Stomach smooth muscle (tissue), 2 donors: ENCODE results near the gene GPR157.
A peak's percentile ranks its signal among the peaks of the same experiment; 100 is the strongest.
"Not testable (repeated sequence)": the region's sequence is repeated elsewhere in the genome, so short reads cannot be mapped to it uniquely, and the experiment has no call there.

Experiments used
- H3K27ac ChIP-seq: one replicate; pipeline ENCODE4 v1.7.0; 2013; ENCODE audit warnings: mild to moderate bottlenecking, low read length, inconsistent platforms
- H3K27me3 ChIP-seq, 2 donors: one replicate each; pipeline ENCODE4 v1.7.0; 2013; ENCODE audit warnings: low read length in 2 of 2; ENCODE audit not compliant: insufficient read depth in 2 of 2, control insufficient read depth in 1 of 2
- H3K36me3 ChIP-seq, 2 donors: one replicate each; pipeline ENCODE4 v1.7.0; 2013; ENCODE audit warnings: low read length in 2 of 2; ENCODE audit not compliant: control insufficient read depth in 2 of 2, insufficient read depth in 2 of 2
- H3K4me1 ChIP-seq: one replicate; pipeline ENCODE4 v1.7.0; 2013; ENCODE audit warnings: low read length; ENCODE audit not compliant: control insufficient read depth, insufficient read depth
- H3K4me3 ChIP-seq, 2 donors: one replicate each; pipeline ENCODE4 v1.7.0; 2013; ENCODE audit warnings: low read length in 2 of 2
- H3K9ac ChIP-seq, 2 donors: one replicate each; pipeline ENCODE4 v1.7.0; 2013; ENCODE audit warnings: low read length in 2 of 2, mild to moderate bottlenecking in 1 of 2
- H3K9me3 ChIP-seq, 2 donors: one replicate each; pipeline ENCODE4 v1.7.0; 2013; ENCODE audit warnings: low read length in 2 of 2; ENCODE audit not compliant: control insufficient read depth in 2 of 2
- donor health status: healthy.
- donor health status: Pancreatic carcinoma.

Gene GPR157

GRCh38 chr1:9146156-9146555 lies 17.3 kb upstream of the GPR157 start:
- no peak overlapping the region for H3K27ac ChIP-seq

GRCh38 chr1:9145714-9146113 lies 16.8 kb upstream of the GPR157 start:
- Histone ChIP-seq H3K36me3 (peaks cover 0 to 2% of the 10 kb centered on the region in 2 donors), H3K27ac (no peak overlapping the region), H3K27me3 (no peaks in the 10 kb centered on the region), H3K4me3 (no peak overlapping the region), H3K9ac (no peak overlapping the region), H3K9me3 (no peaks in the 10 kb centered on the region), H3K4me1 (peaks cover 12% of the 10 kb centered on the region)

More at GRCh38 chr1:9146156-9146555, 17.3 kb upstream of the GPR157 start:
- H3K4me1 ChIP-seq = peaks cover 12% of the 10 kb centered on the region
- H3K9me3 ChIP-seq = no peaks in the 10 kb centered on the region
- no peak overlapping the region for H3K9ac ChIP-seq
- no peak overlapping the region for H3K4me3 ChIP-seq
- H3K36me3 ChIP-seq = peaks cover 0 to 4% of the 10 kb centered on the region in 2 donors
- H3K27me3 ChIP-seq = no peaks in the 10 kb centered on the region

- Histone ChIP-seq H3K9ac (no peak overlapping the region), H3K27ac (no peak overlapping the region), H3K27me3 (no peaks in the 10 kb centered on the region), H3K9me3 (no peaks in the 10 kb centered on the region), H3K4me3 (no peak overlapping the region), H3K36me3 (no peaks in the 10 kb centered on the region), H3K4me1 (peaks cover 10% of the 10 kb centered on the region)
Measured at GRCh38 chr1:9145021-9145668, 16.2 kb upstream of the GPR157 start.

GRCh38 chr1:9144494-9144893 lies 15.6 kb upstream of the GPR157 start:
- H3K36me3 ChIP-seq, H3K4me1 ChIP-seq, H3K9ac ChIP-seq, H3K9me3 ChIP-seq, H3K4me3 ChIP-seq, H3K27ac ChIP-seq, H3K27me3 ChIP-seq: not testable (repeated sequence)

- no peak overlapping the region for H3K4me3 ChIP-seq
- H3K27me3 ChIP-seq = no peaks in the 10 kb centered on the region
- H3K4me1 ChIP-seq = no peaks in the 10 kb centered on the region
- no peak overlapping the region for H3K27ac ChIP-seq
- H3K36me3 ChIP-seq = no peaks in the 10 kb centered on the region
- H3K9ac ChIP-seq = no peak overlapping the region
- H3K9me3 ChIP-seq = no peaks in the 10 kb centered on the region
Measured at GRCh38 chr1:9143250-9143649, 14.3 kb upstream of the GPR157 start.

GRCh38 chr1:9139930-9140329 lies 11.0 kb upstream of the GPR157 start:
- Histone ChIP-seq H3K4me1 (no peaks in the 10 kb centered on the region), H3K9ac (no peak overlapping the region), H3K9me3 (no peaks in the 10 kb centered on the region), H3K27me3 (no peaks in the 10 kb centered on the region), H3K36me3 (no peaks in the 10 kb centered on the region), H3K4me3 (no peak overlapping the region), H3K27ac (no peak overlapping the region)

- Histone ChIP-seq H3K9me3 (no peaks in the 10 kb centered on the region), H3K4me1 (no peaks in the 10 kb centered on the region), H3K27ac (no peak overlapping the region), H3K4me3 (no peak overlapping the region), H3K9ac (no peak overlapping the region), H3K36me3 (no peaks in the 10 kb centered on the region), H3K27me3 (no peaks in the 10 kb centered on the region)
Measured at GRCh38 chr1:9136932-9137331, 8.0 kb upstream of the GPR157 start.

- no peak overlapping the region for H3K27ac ChIP-seq
- H3K9me3 ChIP-seq = no peaks in the 10 kb centered on the region
- no peaks in the 10 kb centered on the region for H3K36me3 ChIP-seq
- no peak overlapping the region for H3K4me3 ChIP-seq
- H3K9ac ChIP-seq = no peak overlapping the region
- no peaks in the 10 kb centered on the region for H3K27me3 ChIP-seq
- H3K4me1 ChIP-seq = no peaks in the 10 kb centered on the region
Measured at GRCh38 chr1:9135073-9135836, 6.4 kb upstream of the GPR157 start.

- H3K27ac ChIP-seq = no peak overlapping the region
- H3K9ac ChIP-seq = no peak overlapping the region
- no peak overlapping the region for H3K4me3 ChIP-seq
- H3K36me3 ChIP-seq = no peaks in the 10 kb centered on the region
- H3K4me1 ChIP-seq = peaks cover 3% of the 10 kb centered on the region
- H3K9me3 ChIP-seq = no peaks in the 10 kb centered on the region
- no peaks in the 10 kb centered on the region for H3K27me3 ChIP-seq
Measured at GRCh38 chr1:9133870-9134585, 5.1 kb upstream of the GPR157 start.

- H3K4me1 ChIP-seq = peaks cover 22% of the 10 kb centered on the region
- H3K9me3 ChIP-seq = no peaks in the 10 kb centered on the region
- peak overlapping the region in 1 of 2 donors; percentile 62 for H3K4me3 ChIP-seq
- no peaks in the 10 kb centered on the region for H3K36me3 ChIP-seq
- H3K27me3 ChIP-seq = no peaks in the 10 kb centered on the region
- H3K9ac ChIP-seq = peak overlapping the region; percentile 22 to 42
- peak overlapping the region; percentile 60 for H3K27ac ChIP-seq
Measured at GRCh38 chr1:9129266-9130041, 552 bp upstream of the GPR157 start.
